K562 (cell line): ENCODE measurements around the gene CHST13.

Experiments used
- CTCF ChIP-seq, 3 experiments: IDR thresholded peaks in 2 of 3; conservative IDR thresholded peaks in 1 of 3; 2 replicates each; pipeline ENCODE4 v1.5.1; 2011 to 2012; ENCODE audit warnings: low read length in 3 of 3, mild to moderate bottlenecking in 3 of 3, control low read depth in 2 of 3, improper control_type of control experiment in 1 of 3, inconsistent platforms in 1 of 3, low read depth in 1 of 3, mixed read lengths in 1 of 3, moderate library complexity in 1 of 3; ENCODE audit not compliant: insufficient read depth in 2 of 3
- EZH2 ChIP-seq: IDR thresholded peaks from 2 replicates; pipeline ENCODE4 v1.6.1; 2012; ENCODE audit warnings: low read depth, mild to moderate bottlenecking, inconsistent platforms, low read length, borderline replicate concordance
- RAD21 ChIP-seq, 2 experiments: fragments of 250-450 bp in 1 of 2; fragments of 450-650 bp in 1 of 2; sonication (Bioruptor Pico) in 1 of 2; formaldehyde crosslinking in 1 of 2; IDR thresholded peaks in 1 of 2; conservative IDR thresholded peaks in 1 of 2; 2 replicates each; pipeline versions ENCODE4 v1.4.0 to v1.8.0; 2020 to 2022; ENCODE audit warnings: mild to moderate bottlenecking in 2 of 2, moderate library complexity in 1 of 2
- YY1 ChIP-seq, 3 experiments: IDR thresholded peaks; 2 replicates each; pipeline ENCODE4 v1.6.1; 2011; ENCODE audit warnings: low read length in 2 of 3, mild to moderate bottlenecking in 2 of 3, moderate library complexity in 2 of 3, borderline replicate concordance in 1 of 3, control low read depth in 1 of 3, low read depth in 1 of 3; ENCODE audit not compliant: insufficient read depth in 3 of 3, insufficient replicate concordance in 2 of 3, control insufficient read depth in 1 of 3, insufficient read length in 1 of 3; ENCODE audit errors: extremely low read depth in 1 of 3

DNA sequence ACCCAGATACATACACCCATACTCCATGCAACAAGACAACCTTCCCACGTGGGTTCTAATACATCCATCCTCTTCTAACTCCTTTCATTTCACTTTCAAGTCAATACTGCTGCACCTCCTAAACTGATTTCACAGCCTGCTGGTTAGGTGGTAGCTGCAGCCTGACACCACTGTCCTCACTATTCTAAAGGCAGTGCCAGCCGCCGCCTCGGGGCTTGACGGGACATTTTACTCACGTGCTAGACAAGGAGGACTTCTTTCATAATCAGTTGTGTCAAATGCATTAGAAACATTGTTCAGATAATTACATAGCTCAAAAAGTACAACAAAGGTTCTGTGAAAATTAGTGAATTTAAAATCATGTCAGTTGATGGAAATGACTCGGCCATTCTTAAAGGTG lies 12.7 kb upstream of the CHST13 start:
- TF ChIP-seq YY1 (IDR thresholded peaks at IDR 0.05; ENCODE audit: borderline replicate concordance in 1 of 3, control insufficient read depth in 1 of 3, extremely low read depth in 1 of 3, insufficient read depth in 3 of 3, insufficient read length in 1 of 3, insufficient replicate concordance in 2 of 3, low read depth in 1 of 3, low read length in 2 of 3) = no peak
- no peak for TF ChIP-seq EZH2
- TF ChIP-seq CTCF (IDR thresholded peaks at IDR 0.05 in 2 of 3, conservative IDR thresholded peaks at IDR 0.05 in 1 of 3; ENCODE audit: insufficient read depth in 2 of 3, low read depth in 1 of 3, low read length in 3 of 3) = no peak
- no peak for TF ChIP-seq RAD21 (CRISPR knock-in tag; conservative IDR thresholded peaks at IDR 0.05 in 1 of 2, IDR thresholded peaks at IDR 0.05 in 1 of 2)
